Panc1 (cell line): ENCODE data around the gene TF. TPM values are rescaled to one million over a fixed set of nuclear protein-coding genes. Genes with fewer than 3 reads are reported as not detected.

ENCODE experiments used
- ATAC-seq: fragments of 200-7000 bp; cut with Tn5 transposase; 2 replicates; pipeline ENCODE4 v1.9.1; 2020; ENCODE audit warnings: mild to moderate bottlenecking, moderate library complexity
- BruUV-seq: library from RNA; stranded (reverse); fragments of 400-500 nt; replicated peaks from 2 replicates; lab custom pipeline; 2021; lab: Mats Ljungman, UMichigan
- CTCF ChIA-PET: fragments of 300-600 bp; sonication (Branson Sonifier 250); formaldehyde crosslinking; loops from one replicate; lab custom pipeline; 2022; ENCODE audit warnings: antibody characterized with exemption; lab: Charles Lee
- POLR2A ChIA-PET: fragments of 300-600 bp; sonication (Branson Sonifier 250); formaldehyde crosslinking; loops from one replicate; lab custom pipeline; 2022; ENCODE audit warnings: antibody characterized with exemption; lab: Charles Lee
- DNase-seq: peaks from one replicate; pipeline ENCODE4 v3.0.0-alpha.2; 2010; ENCODE audit warnings: low read depth, low spot score
- H3K27ac ChIP-seq: 2 replicates; pipeline ENCODE4 v1.5.1; 2011; ENCODE audit warnings: mild to moderate bottlenecking, low read length, inconsistent platforms
- H3K27me3 ChIP-seq: fragments of 200-500 bp; sonication (Bioruptor generic); 2 replicates; pipeline ENCODE4 v1.6.0; 2014; ENCODE audit warnings: low read length, inconsistent platforms; ENCODE audit not compliant: control insufficient read depth, insufficient read depth
- H3K36me3 ChIP-seq: fragments of 200-500 bp; sonication (Bioruptor generic); 2 replicates; pipeline ENCODE4 v1.5.1; 2014; ENCODE audit warnings: inconsistent platforms, mild to moderate bottlenecking, low read length, moderate library complexity; ENCODE audit not compliant: control insufficient read depth, insufficient read depth
- H3K4me1 ChIP-seq: 2 replicates; pipeline ENCODE4 v1.5.1; 2011; ENCODE audit warnings: inconsistent platforms, mild to moderate bottlenecking, low read length, moderate library complexity; ENCODE audit not compliant: control insufficient read depth, insufficient read depth
- H3K4me3 ChIP-seq, 2 experiments: 2 replicates each; pipeline ENCODE4 v1.5.1; 2011 to 2012; ENCODE audit warnings: low read depth in 2 of 2, low read length in 2 of 2, mild to moderate bottlenecking in 2 of 2, inconsistent platforms in 1 of 2, moderate library complexity in 1 of 2
- H3K9me3 ChIP-seq: fragments of 200-500 bp; sonication (Bioruptor generic); 2 replicates; pipeline ENCODE4 v1.5.1; 2014; ENCODE audit warnings: low read depth, mild to moderate bottlenecking, inconsistent platforms, low read length, moderate library complexity; ENCODE audit not compliant: control insufficient read depth, insufficient read depth
- POLR2AphosphoS5 ChIP-seq: IDR thresholded peaks from 2 replicates; pipeline ENCODE4 v1.6.1; 2012; ENCODE audit warnings: mild to moderate bottlenecking, low read depth, low read length, moderate library complexity
- REST ChIP-seq, 2 experiments: IDR thresholded peaks; 2 replicates each; pipeline ENCODE4 v1.6.1; 2011 to 2012; ENCODE audit warnings: low read depth in 2 of 2, control low read depth in 1 of 2, low read length in 1 of 2, mild to moderate bottlenecking in 1 of 2, moderate library complexity in 1 of 2; ENCODE audit not compliant: insufficient read depth in 1 of 2
- SIN3A ChIP-seq: IDR thresholded peaks from 2 replicates; pipeline ENCODE4 v1.6.1; 2012; ENCODE audit warnings: low read depth, mild to moderate bottlenecking, low read length, moderate library complexity, borderline replicate concordance; ENCODE audit not compliant: insufficient read depth
- TCF7L2 ChIP-seq: IDR thresholded peaks from 2 replicates; pipeline ENCODE4 v1.6.1; 2011; ENCODE audit warnings: mild to moderate bottlenecking, low read depth, low read length, inconsistent platforms
- in situ Hi-C: cut with HindIII; loops from 2 replicates; pipeline ENCODE4 v1.10.0; 2016; ENCODE audit warnings: low sequenced_read_pairs, low pct_unique_long_range_greater_than_20kb
- intact Hi-C: fragments of 100-400 bp; cut with micrococcal nuclease; formaldehyde crosslinking; loops from one replicate; pipeline ENCODE4 v1.10.0; 2022; ENCODE audit not compliant: unreplicated experiment
- total RNA-seq: library from RNA; stranded (reverse); gene quantifications from one replicate; pipeline ENCODE4 v1.2.1, GENCODE V29; 2021; ENCODE audit not compliant: unreplicated experiment
- TF ChIP-seq, protein P1 (sequence below): fragments of 450-650 bp; IDR thresholded peaks from 2 replicates; pipeline ENCODE4 v1.5.1; 2017; ENCODE audit warnings: mild to moderate bottlenecking

TF gene
- total RNA-seq, 1 experiment from 2014 or later: 9.5 TPM

DNA sequence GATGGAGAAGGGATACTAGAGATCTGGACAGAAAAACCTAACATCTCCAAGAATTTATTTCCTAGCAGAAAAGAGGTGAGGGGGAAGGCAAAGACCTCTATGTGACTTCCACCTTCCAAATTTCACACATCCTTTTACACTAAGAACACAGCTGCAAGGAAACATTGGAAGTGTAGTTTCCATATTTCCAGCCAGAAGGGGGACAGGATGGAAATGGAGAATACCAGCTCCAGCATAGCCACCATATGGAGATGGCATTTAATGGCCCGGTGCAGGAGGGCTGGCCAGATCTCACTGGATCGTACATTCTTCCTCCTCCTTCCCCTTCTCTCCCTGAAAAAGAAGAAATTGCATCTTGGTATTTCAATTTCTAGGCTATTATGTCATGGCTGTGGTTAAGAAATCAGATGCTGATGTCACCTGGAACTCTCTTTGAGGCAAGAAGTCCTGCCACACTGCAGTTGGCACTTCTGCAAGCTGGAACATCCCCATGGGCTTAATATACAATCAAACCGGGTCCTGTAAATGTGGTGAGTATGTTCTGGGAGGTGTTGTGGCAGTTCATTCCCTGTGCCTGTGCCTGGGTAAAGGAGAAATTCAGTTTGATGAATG, 36.9 kb upstream of the TF start:
- ChIA-PET POLR2A (interaction anchor here (0.5 kb wide), 1 partner anchor 58 kb away, joined by 3 read pairs; no protein-coding TSS in a partner anchor), CTCF (no interaction called here)
- H3K27me3 ChIP-seq: peaks cover 31% of the 10 kb centered on the region
- no peak overlapping the region for H3K4me3 ChIP-seq
- no peak for DNase-seq
- no TSS peak for BruUV-seq
- TF ChIP-seq POLR2AphosphoS5 (no peak), REST (IDR thresholded peaks at IDR 0.05; ENCODE audit: insufficient read depth in 1 of 2, low read depth in 2 of 2, low read length in 1 of 2) (no peak)
- TF ChIP-seq, protein P1, sequence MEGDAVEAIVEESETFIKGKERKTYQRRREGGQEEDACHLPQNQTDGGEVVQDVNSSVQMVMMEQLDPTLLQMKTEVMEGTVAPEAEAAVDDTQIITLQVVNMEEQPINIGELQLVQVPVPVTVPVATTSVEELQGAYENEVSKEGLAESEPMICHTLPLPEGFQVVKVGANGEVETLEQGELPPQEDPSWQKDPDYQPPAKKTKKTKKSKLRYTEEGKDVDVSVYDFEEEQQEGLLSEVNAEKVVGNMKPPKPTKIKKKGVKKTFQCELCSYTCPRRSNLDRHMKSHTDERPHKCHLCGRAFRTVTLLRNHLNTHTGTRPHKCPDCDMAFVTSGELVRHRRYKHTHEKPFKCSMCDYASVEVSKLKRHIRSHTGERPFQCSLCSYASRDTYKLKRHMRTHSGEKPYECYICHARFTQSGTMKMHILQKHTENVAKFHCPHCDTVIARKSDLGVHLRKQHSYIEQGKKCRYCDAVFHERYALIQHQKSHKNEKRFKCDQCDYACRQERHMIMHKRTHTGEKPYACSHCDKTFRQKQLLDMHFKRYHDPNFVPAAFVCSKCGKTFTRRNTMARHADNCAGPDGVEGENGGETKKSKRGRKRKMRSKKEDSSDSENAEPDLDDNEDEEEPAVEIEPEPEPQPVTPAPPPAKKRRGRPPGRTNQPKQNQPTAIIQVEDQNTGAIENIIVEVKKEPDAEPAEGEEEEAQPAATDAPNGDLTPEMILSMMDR: 0 out of 2 replicates have a peak, but pooled peaks have one; percentile 15
- no peaks in the 10 kb centered on the region for H3K9me3 ChIP-seq
- ATAC-seq: no peak
- in situ Hi-C loops (no loop called here), intact Hi-C loops (no loop called here)
- no peaks in the 10 kb centered on the region for H3K4me1 ChIP-seq
- no peak overlapping the region for H3K27ac ChIP-seq
- H3K36me3 ChIP-seq: no peaks in the 10 kb centered on the region; the same call in 1 of the 2 replicates

DNA sequence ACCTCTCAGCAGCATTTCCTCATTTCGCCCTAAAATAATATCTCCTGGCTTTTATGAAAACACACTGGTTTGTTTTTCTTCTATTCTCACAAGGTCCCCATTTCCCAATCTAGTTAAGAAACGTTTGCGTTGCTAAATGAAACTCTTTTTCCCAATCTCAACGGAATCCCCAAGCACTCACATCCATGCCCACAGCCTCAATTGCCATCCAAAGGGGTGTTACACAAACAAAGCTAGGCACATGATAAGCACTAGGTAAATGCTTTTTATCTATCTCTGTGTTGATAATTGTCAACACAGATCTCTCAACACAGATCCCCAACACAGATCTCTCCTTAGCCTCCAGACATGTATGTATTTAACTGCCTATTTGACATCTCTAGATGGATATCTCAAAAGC, 35.2 kb upstream of the TF start:
- DNase-seq (no peak), ATAC-seq (no peak)
- BruUV-seq: no TSS peak
- H3K36me3 ChIP-seq: no peaks in the 10 kb centered on the region; the same call in 1 of the 2 replicates
- ChIA-PET CTCF (no interaction called here), POLR2A (no interaction called here)
- in situ Hi-C loops (no loop called here), intact Hi-C loops (no loop called here)
- no peak overlapping the region for H3K27ac ChIP-seq
- no peaks in the 10 kb centered on the region for H3K4me1 ChIP-seq
- no peak overlapping the region for H3K4me3 ChIP-seq
- TF ChIP-seq REST (IDR thresholded peaks at IDR 0.05; ENCODE audit: insufficient read depth in 1 of 2, low read depth in 2 of 2, low read length in 1 of 2) (no peak), SIN3A (no peak), TCF7L2 (no peak), POLR2AphosphoS5 (no peak)
- TF ChIP-seq, protein P1: no peak
- no peaks in the 10 kb centered on the region for H3K9me3 ChIP-seq
- peaks cover 26% of the 10 kb centered on the region for H3K27me3 ChIP-seq
